ENCODE data around the gene LPP.

GRCh38 chr3:188470508-188471130 lies 316.7 kb downstream of the LPP start:
- TF ChIP-seq POLR2A (IDR thresholded peaks at IDR 0.05) = no peak
- no peak for TF ChIP-seq CTCF (IDR thresholded peaks at IDR 0.05)
- no peak for TF ChIP-seq EP300 (IDR thresholded peaks at IDR 0.05)

All from ovary (tissue), 3 donors.